HG02623 (cell line): Measurements from ENCODE around the gene WFDC2.

Experiments
- ATAC-seq: cut with Tn5 transposase; IDR thresholded peaks from one replicate; pipeline ENCODE4 v1.9.1; 2021; ENCODE audit warnings: moderate library complexity; ENCODE audit not compliant: unreplicated experiment

WFDC2 gene

GRCh38 chr20:45495501-45495941 lies 26.0 kb downstream of the WFDC2 start:
- ATAC-seq: no peak

- no peak for ATAC-seq
These were observed 26.6 kb downstream of the WFDC2 start for GRCh38 chr20:45496166-45496565.

GRCh38 chr20:45497971-45498494 lies 28.5 kb downstream of the WFDC2 start:
- no peak for ATAC-seq

GRCh38 chr20:45500022-45500421 lies 30.5 kb downstream of the WFDC2 start:
- ATAC-seq: no peak

GRCh38 chr20:45501600-45501999 lies 32.0 kb downstream of the WFDC2 start:
- ATAC-seq: no peak

- no peak for ATAC-seq
These were observed 33.0 kb downstream of the WFDC2 start for GRCh38 chr20:45502561-45502960.

GRCh38 chr20:45503403-45503802 lies 33.9 kb downstream of the WFDC2 start:
- ATAC-seq: no peak

- ATAC-seq: no peak
These were observed 36.8 kb downstream of the WFDC2 start for GRCh38 chr20:45506398-45506797.

- no peak for ATAC-seq
These were observed 37.7 kb downstream of the WFDC2 start for GRCh38 chr20:45507011-45507820.

- no peak for ATAC-seq
These were observed 38.7 kb downstream of the WFDC2 start for GRCh38 chr20:45508068-45508886.

- no peak for ATAC-seq
These were observed 39.5 kb downstream of the WFDC2 start for GRCh38 chr20:45509091-45509490.

- no peak for ATAC-seq
These were observed 40.8 kb downstream of the WFDC2 start for GRCh38 chr20:45510242-45510862.

- ATAC-seq: no peak
These were observed 45.8 kb downstream of the WFDC2 start, which contains the start of gene SPINT3 for GRCh38 chr20:45515147-45515913. Gene SPINT3, minus strand, starts transcription at chr20:45515622. Its CDS starts 14 bp downstream, at chr20:45515608.

- ATAC-seq: no peak
These were observed 48.7 kb downstream of the WFDC2 start for GRCh38 chr20:45518282-45518681.

- ATAC-seq: no peak
These were observed 54.3 kb downstream of the WFDC2 start for GRCh38 chr20:45523821-45524220.

GRCh38 chr20:45527294-45527693 lies 57.7 kb downstream of the WFDC2 start:
- ATAC-seq: no peak
